IPS DF 4.7 (cell line): Measurements from ENCODE around the gene MRS2.
"Not testable (repeated sequence)": the region's sequence is repeated elsewhere in the genome, so short reads cannot be mapped to it uniquely, and the experiment has no call there.

Source experiments
- DNase-seq: peaks from one replicate; pipeline ENCODE4 v3.0.0-alpha.2; 2013; ENCODE audit warnings: low spot score; ENCODE audit errors: extremely low read depth

The MRS2 gene, protein sequence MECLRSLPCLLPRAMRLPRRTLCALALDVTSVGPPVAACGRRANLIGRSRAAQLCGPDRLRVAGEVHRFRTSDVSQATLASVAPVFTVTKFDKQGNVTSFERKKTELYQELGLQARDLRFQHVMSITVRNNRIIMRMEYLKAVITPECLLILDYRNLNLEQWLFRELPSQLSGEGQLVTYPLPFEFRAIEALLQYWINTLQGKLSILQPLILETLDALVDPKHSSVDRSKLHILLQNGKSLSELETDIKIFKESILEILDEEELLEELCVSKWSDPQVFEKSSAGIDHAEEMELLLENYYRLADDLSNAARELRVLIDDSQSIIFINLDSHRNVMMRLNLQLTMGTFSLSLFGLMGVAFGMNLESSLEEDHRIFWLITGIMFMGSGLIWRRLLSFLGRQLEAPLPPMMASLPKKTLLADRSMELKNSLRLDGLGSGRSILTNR

DNA sequence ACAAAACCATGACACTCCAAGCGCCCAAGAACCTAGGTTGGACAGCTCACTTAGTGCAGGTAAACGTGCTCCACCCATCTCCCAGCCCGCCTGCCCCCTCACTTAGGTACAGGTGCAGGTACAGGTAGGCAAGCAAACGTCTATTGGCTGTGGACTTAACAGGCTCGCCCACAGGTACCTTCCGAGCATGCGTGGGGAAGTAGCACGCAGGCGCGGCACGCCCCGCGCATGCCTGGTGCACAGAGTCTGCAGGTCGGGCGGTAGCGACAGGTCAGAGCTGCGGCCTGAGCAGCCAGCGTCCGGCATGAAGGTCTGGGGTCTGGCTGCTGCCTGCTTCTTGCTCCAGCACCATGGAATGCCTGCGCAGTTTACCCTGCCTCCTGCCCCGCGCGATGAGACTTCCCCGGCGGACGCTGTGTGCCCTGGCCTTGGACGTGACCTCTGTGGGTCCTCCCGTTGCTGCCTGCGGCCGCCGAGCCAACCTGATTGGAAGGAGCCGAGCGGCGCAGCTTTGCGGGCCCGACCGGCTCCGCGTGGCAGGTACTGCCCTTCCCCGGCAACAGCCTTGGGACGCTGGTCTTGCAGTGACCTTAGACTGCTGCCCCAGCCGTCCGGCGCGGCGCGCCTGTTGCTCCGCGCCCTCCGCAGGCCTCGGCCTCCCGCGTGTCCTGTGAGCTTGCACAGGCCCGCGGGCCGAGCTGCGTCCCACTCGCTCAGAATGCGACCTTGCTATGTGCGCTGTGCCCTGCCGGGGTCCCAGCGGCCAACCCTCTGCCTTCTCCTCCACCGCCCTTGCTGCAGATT lies at the start of gene MRS2:
MRS2 (plus strand) TSS at position 240 of the 804 bp plus-strand sequence; CDS start at position 351, 111 bp downstream.
- DNase-seq = peak; percentile 64

GRCh38 chr6:24353861-24354260 lies 48.9 kb upstream of the MRS2 start:
- no peak for DNase-seq

GRCh38 chr6:24355393-24355792 lies 47.3 kb upstream of the MRS2 start:
- no peak for DNase-seq

DNA sequence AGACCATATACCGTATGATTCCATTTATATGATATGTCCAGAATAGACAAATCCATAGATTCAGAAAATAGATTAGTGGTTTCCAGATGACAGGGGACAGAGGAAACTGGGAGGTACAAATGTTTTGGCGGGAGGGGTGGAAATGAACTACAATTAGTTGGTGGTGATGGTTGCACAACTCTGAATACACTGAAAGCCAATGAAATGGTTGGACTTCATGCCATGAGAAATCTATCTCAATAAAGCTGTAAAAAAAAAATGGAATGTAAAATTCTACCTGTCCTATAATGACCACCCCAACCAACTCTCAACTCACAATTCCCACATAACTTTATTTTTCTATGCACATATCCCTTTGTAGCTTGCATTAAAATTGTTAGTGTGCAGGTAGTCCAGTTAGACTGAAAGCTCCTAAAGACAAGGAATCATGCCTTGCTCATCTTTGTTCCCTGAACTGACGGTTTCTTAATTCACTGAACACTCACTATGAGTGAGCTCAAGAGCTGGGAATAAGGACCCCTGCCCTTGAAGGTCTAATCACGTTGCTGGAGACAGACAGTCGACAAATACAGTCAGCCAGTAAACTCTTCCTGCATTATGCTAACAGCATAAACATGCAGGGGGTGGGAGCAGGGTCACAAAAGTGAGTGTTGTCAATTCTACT lies 46.3 kb upstream of the MRS2 start:
- no peak for DNase-seq

DNA sequence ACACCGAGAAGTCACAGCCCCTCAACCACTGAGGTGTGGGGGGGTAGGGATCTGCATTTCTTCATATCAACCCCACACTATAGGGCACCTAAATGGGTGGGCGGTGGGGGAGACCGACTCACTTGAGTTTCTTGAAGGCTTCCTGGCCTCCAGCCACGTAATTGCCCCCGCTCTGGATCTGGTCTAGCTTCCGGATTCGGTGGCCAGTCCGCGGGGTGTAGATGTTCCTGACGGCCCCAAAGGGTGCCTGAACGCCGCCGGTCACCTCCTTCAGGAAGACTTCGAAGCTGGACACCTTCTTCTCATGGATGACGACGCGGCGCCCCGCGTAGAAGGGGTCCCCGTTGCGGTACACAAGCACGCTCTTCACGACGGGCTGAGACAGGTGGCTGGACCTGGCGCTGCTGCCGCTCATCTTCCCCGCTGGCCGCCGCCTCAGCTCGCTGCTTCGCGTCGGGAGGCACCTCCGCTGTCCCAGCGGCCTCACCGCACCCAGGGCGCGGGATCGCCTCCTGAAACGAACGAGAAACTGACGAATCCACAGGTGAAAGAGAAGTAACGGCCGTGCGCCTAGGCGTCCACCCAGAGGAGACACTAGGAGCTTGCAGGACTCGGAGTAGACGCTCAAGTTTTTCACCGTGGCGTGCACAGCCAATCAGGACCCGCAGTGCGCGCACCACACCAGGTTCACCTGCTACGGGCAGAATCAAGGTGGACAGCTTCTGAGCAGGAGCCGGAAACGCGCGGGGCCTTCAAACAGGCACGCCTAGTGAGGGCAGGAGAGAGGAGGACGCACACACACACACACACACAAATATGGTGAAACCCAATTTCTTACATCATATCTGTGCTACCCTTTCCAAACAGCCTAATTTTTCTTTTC lies 45.2 kb upstream of the MRS2 start, which contains the start of gene DCDC2:
DCDC2 (minus strand) TSS at position 724 of the 883 bp plus-strand sequence; CDS start at position 415, 309 bp downstream.
- no peak for DNase-seq

GRCh38 chr6:24358219-24358821 lies 44.4 kb upstream of the MRS2 start:
- DNase-seq = no peak

DNA sequence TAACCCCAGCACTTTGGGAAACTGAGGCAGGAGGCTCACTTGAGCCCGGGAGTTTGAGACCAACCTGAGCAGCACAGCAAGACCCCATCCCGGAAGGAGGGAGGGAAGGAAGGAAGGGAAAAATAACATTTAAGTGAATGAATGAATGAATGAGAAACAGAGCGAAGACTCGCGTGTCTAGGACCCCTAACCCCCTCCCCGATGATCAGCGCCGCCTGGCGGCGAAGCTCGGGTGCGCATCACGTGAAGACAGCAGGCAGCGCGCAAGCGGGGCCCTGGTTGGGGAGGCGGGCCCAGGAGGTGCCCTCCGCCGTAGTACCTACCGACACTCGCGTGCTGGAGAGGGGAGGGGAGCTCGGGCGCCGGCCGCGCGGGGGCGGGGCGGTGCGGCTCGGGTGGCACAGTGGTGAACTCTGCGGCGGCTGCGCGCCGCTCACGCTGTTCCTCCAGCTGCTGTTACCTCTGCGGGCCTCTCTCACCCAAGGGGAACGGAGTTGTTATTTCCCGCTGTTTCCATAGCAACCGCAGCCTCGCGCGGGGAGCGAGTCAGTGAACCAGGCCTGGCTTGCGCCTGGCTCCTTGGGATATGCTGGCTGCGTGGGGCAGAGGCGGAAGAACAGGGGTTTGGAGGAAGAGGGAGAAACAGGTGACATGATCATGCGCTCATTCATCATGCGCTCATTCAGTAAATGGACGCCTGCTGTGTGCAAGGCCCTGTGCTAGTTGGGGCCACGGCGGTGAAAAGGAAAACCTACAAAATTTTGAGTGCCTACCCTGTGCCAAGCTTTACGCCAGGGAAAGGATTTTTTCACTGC lies 42.9 kb upstream of the MRS2 start:
- peak; percentile 62 for DNase-seq

DNA sequence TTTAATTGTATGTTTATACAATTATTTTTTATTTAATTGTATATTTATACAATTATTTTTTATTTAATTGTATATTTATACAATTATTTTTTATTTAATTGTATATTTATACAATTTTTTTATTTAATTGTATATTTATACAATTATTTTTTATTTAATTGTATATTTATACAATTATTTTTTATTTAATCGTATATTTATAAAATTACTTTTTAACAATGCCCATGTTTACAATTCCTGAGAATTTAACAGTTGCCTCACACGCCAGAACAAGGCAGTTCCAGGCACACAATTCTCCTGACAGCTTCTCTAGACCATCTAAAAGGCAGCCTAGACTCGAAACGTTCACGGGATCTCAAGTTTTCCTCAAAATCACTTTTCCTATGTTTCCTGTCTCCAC lies 40.4 kb upstream of the MRS2 start:
- DNase-seq = not testable (repeated sequence)

- not testable (repeated sequence) for DNase-seq
These were observed 37.6 kb upstream of the MRS2 start for GRCh38 chr6:24365103-24365633.

GRCh38 chr6:24374612-24375011 lies 28.1 kb upstream of the MRS2 start:
- DNase-seq = no peak

- DNase-seq = no peak
These were observed 25.9 kb upstream of the MRS2 start for GRCh38 chr6:24376871-24377270.

- DNase-seq = no peak
These were observed 24.2 kb upstream of the MRS2 start for GRCh38 chr6:24378473-24379097.

- no peak for DNase-seq
These were observed 21.1 kb upstream of the MRS2 start for GRCh38 chr6:24381476-24382219.

DNA sequence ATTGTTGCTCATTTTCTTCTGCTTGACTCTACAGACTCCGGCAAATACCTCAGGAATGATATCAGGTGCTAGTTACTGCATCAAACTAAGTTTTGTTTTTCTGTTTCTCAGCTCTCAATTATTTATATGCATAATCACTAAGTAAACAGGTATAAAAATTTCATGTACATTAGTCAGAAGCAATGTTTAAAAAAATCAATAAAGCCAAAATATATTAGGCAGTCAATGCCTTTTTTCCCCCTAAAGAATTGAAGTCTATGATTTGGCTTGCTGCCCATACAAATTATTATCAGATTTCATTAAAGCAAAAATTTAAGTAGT lies 20.6 kb upstream of the MRS2 start:
- no peak for DNase-seq

GRCh38 chr6:24382891-24383494 lies 19.7 kb upstream of the MRS2 start:
- not testable (repeated sequence) for DNase-seq

GRCh38 chr6:24384369-24385130 lies 18.2 kb upstream of the MRS2 start:
- not testable (repeated sequence) for DNase-seq
